H1 (cell line): ENCODE data around the gene NXPH2. TPM values are rescaled to one million over a fixed set of nuclear protein-coding genes. Genes with fewer than 3 reads are reported as not detected.

Experiments
- CTCF ChIA-PET: fragments of 300-600 bp; sonication (Branson Sonifier 250); formaldehyde crosslinking; loops from one replicate; lab custom pipeline; 2021; ENCODE audit not compliant: partially characterized antibody; lab: Charles Lee
- POLR2A ChIA-PET: fragments of 300-600 bp; sonication (Branson Sonifier 250); formaldehyde crosslinking; loops from one replicate; lab custom pipeline; 2021; ENCODE audit warnings: inconsistent platforms; ENCODE audit not compliant: partially characterized antibody; lab: Charles Lee
- DNase-seq, 2 experiments: peaks; one replicate each; pipeline versions ENCODE4 v3.0.0 to v3.0.0-alpha.2; 2010 to 2022; ENCODE audit warnings: low spot score in 2 of 2, low read depth in 1 of 2, mixed read lengths in 1 of 2
- FAIRE-seq: peaks from 2 replicates; lab custom pipeline; 2011; peaks lifted over from hg19 to GRCh38; lab: Jason Lieb, UNC
- H2AFZ ChIP-seq: 2 replicates; pipeline ENCODE4 v1.8.1; 2012; ENCODE audit warnings: low read length, inconsistent platforms
- H2AK5ac ChIP-seq: 2 replicates; pipeline ENCODE4 v1.6.1; 2013; ENCODE audit warnings: low read depth, low read length
- H2BK120ac ChIP-seq: replicated peaks from 2 replicates; pipeline ENCODE3; 2013; ENCODE audit warnings: low read depth, low read length, inconsistent platforms
- H2BK12ac ChIP-seq: 2 replicates; pipeline ENCODE4 v1.6.1; 2013; ENCODE audit warnings: low read depth, low read length
- H2BK15ac ChIP-seq: 2 replicates; pipeline ENCODE4 v1.6.1; 2013; ENCODE audit warnings: low read length
- H2BK20ac ChIP-seq: 2 replicates; pipeline ENCODE4 v1.6.1; 2013; ENCODE audit warnings: low read length
- H2BK5ac ChIP-seq: 2 replicates; pipeline ENCODE4 v1.6.1; 2013; ENCODE audit warnings: low read depth, low read length
- H3K14ac ChIP-seq: 2 replicates; pipeline ENCODE4 v1.6.1; 2013; ENCODE audit warnings: inconsistent platforms; ENCODE audit not compliant: insufficient read length
- H3K18ac ChIP-seq: 2 replicates; pipeline ENCODE4 v1.6.1; 2013; ENCODE audit warnings: low read length; ENCODE audit errors: extremely low read depth
- H3K23ac ChIP-seq: 2 replicates; pipeline ENCODE4 v1.6.1; 2013; ENCODE audit warnings: inconsistent platforms; ENCODE audit not compliant: insufficient read length
- H3K23me2 ChIP-seq: 2 replicates; pipeline ENCODE4 v1.6.1; 2013; ENCODE audit warnings: low read depth, low read length
- H3K27ac ChIP-seq: 2 replicates; pipeline ENCODE4 v1.6.1; 2011; ENCODE audit warnings: low read depth, low read length, inconsistent platforms
- H3K27me3 ChIP-seq, 4 experiments: replicated peaks in 1 of 4; 1 replicate in 1 of 4; 2 replicates in 3 of 4; pipeline versions ENCODE4 v1.6.1 to v1.8.1; 2011 to 2013; ENCODE audit warnings: low read length in 3 of 4, mild to moderate bottlenecking in 3 of 4, inconsistent platforms in 2 of 4, mixed read lengths in 2 of 4, moderate library complexity in 1 of 4; ENCODE audit not compliant: control insufficient read depth in 3 of 4, insufficient read depth in 3 of 4; ENCODE audit errors: extremely low read depth in 1 of 4
- H3K36me3 ChIP-seq, 4 experiments: 2 replicates each; pipeline versions ENCODE4 v1.6.1 to v1.8.1; 2011 to 2013; ENCODE audit warnings: mild to moderate bottlenecking in 4 of 4, low read length in 3 of 4, moderate library complexity in 2 of 4, control low read depth in 1 of 4, inconsistent platforms in 1 of 4; ENCODE audit not compliant: insufficient read depth in 4 of 4, control insufficient read depth in 2 of 4
- H3K4ac ChIP-seq: replicated peaks from 2 replicates; pipeline ENCODE3; 2013; ENCODE audit warnings: low read length, low read depth, mixed read lengths, inconsistent platforms; ENCODE audit not compliant: insufficient read length
- H3K4me1 ChIP-seq, 4 experiments: replicated peaks in 1 of 4; 1 replicate in 1 of 4; 2 replicates in 3 of 4; pipeline versions ENCODE4 v1.6.1 to v1.8.1; 2011 to 2013; ENCODE audit warnings: low read length in 3 of 4, inconsistent platforms in 2 of 4, mixed read lengths in 1 of 4; ENCODE audit not compliant: insufficient read depth in 4 of 4, control insufficient read depth in 3 of 4
- H3K4me2 ChIP-seq, 2 experiments: 2 replicates each; pipeline versions ENCODE4 v1.6.1 to v1.8.1; 2011 to 2013; ENCODE audit warnings: low read depth in 2 of 2, low read length in 2 of 2, control low read depth in 1 of 2, inconsistent platforms in 1 of 2, mild to moderate bottlenecking in 1 of 2; ENCODE audit not compliant: insufficient read depth in 1 of 2
- H3K4me3 ChIP-seq, 4 experiments: fragments of 200-600, 300-600 bp in 1 of 4; sonication (generic), shearing (Covaris generic), sonication (Bioruptor Twin) in 1 of 4; 2 replicates each; pipeline versions ENCODE4 v1.5.1 to v1.8.1; 2011 to 2016; ENCODE audit warnings: low read length in 4 of 4, low read depth in 3 of 4, control low read depth in 2 of 4, inconsistent platforms in 2 of 4, mild to moderate bottlenecking in 2 of 4, mixed read lengths in 1 of 4, moderate library complexity in 1 of 4; ENCODE audit not compliant: insufficient read depth in 2 of 4; ENCODE audit errors: extremely low read depth in 1 of 4
- H3K56ac ChIP-seq: replicated peaks from 2 replicates; pipeline ENCODE3; 2013; ENCODE audit warnings: low read depth, mild to moderate bottlenecking, mixed read lengths, low read length, inconsistent platforms; ENCODE audit not compliant: insufficient read length
- H3K79me1 ChIP-seq: 2 replicates; pipeline ENCODE4 v1.6.1; 2013; ENCODE audit warnings: low read depth, low read length, control low read depth
- H3K79me2 ChIP-seq, 2 experiments: 2 replicates each; pipeline versions ENCODE4 v1.6.1 to v1.8.1; 2012 to 2013; ENCODE audit warnings: low read length in 2 of 2, mild to moderate bottlenecking in 2 of 2, inconsistent platforms in 1 of 2; ENCODE audit not compliant: insufficient read depth in 2 of 2, control insufficient read depth in 1 of 2
- H3K9ac ChIP-seq, 4 experiments: replicated peaks in 1 of 4; 1 replicate in 1 of 4; 2 replicates in 3 of 4; pipeline versions ENCODE4 v1.6.1 to v1.8.1; 2011 to 2013; ENCODE audit warnings: low read depth in 3 of 4, low read length in 3 of 4, control low read depth in 2 of 4, mild to moderate bottlenecking in 2 of 4, moderate library complexity in 2 of 4, inconsistent platforms in 1 of 4; ENCODE audit errors: extremely low read depth in 1 of 4
- H3K9me3 ChIP-seq, 2 experiments: 2 replicates each; pipeline versions ENCODE4 v1.6.1 to v1.8.1; 2012 to 2013; ENCODE audit warnings: mild to moderate bottlenecking in 2 of 2, moderate library complexity in 2 of 2, control low read depth in 1 of 2, inconsistent platforms in 1 of 2, low read depth in 1 of 2, low read length in 1 of 2, mixed read lengths in 1 of 2; ENCODE audit not compliant: insufficient read depth in 2 of 2
- H4K20me1 ChIP-seq, 2 experiments: replicated peaks in 1 of 2; 2 replicates each; pipeline versions ENCODE3 to v1.8.1; 2011 to 2013; ENCODE audit warnings: inconsistent platforms in 2 of 2, low read length in 2 of 2, mild to moderate bottlenecking in 1 of 2; ENCODE audit not compliant: insufficient read depth in 2 of 2, control insufficient read depth in 1 of 2
- H4K5ac ChIP-seq: 2 replicates; pipeline ENCODE4 v1.6.1; 2013; ENCODE audit warnings: low read length, low read depth, mixed read lengths, inconsistent platforms; ENCODE audit not compliant: insufficient read length
- H4K8ac ChIP-seq: 2 replicates; pipeline ENCODE4 v1.8.0; 2013; ENCODE audit warnings: mild to moderate bottlenecking, moderate library complexity, low read length, inconsistent platforms; ENCODE audit not compliant: insufficient read depth; ENCODE audit errors: extremely low read depth
- H4K91ac ChIP-seq: replicated peaks from 2 replicates; pipeline ENCODE3; 2013; ENCODE audit warnings: low read length, mixed read lengths, inconsistent platforms; ENCODE audit not compliant: insufficient read length
- CHD2 ChIP-seq: IDR thresholded peaks from 2 replicates; pipeline ENCODE4 v1.6.1; 2012; ENCODE audit warnings: low read length, improper control_type of control experiment
- SIX5 ChIP-seq: IDR thresholded peaks from 2 replicates; pipeline ENCODE4 v1.6.1; 2011; ENCODE audit warnings: mild to moderate bottlenecking, low read depth, low read length
- SUZ12 ChIP-seq: fragments of 200-600 bp; sonication (generic); IDR thresholded peaks from 2 replicates; pipeline ENCODE4 v1.6.1; 2012; ENCODE audit warnings: mild to moderate bottlenecking, inconsistent platforms, low read length, moderate library complexity, mixed read lengths
- TBP ChIP-seq: IDR thresholded peaks from 2 replicates; pipeline ENCODE4 v1.6.1; 2011; ENCODE audit warnings: low read depth, low read length, improper control_type of control experiment
- YY1 ChIP-seq: IDR thresholded peaks from 2 replicates; pipeline ENCODE4 v1.6.1; 2011; ENCODE audit warnings: low read depth, mild to moderate bottlenecking, low read length
- WGBS, 2 experiments: shearing (Covaris generic) in 1 of 2; methylation state at CpG; one replicate each; pipeline versions ENCODE4 v1.1.6 to v1.1.7; 2013 to 2015; ENCODE audit warnings: low lambda C conversion rate in 2 of 2, mixed read lengths in 2 of 2, inconsistent platforms in 1 of 2, low coverage in 1 of 2, missing lambda C conversion rate in 1 of 2; ENCODE audit not compliant: insufficient replicate concordance in 2 of 2, insufficient coverage in 1 of 2, insufficient read length in 1 of 2; ENCODE audit errors: extremely low coverage in 1 of 2, missing lambda C conversion rate in 1 of 2; 5-methylcytosine and 5-hydroxymethylcytosine counted together
- polyA plus RNA-seq, 7 experiments: library from polyadenylated mRNA; depleted of rRNA in 3 of 7; stranded (reverse) in 5 of 7; unstranded in 2 of 7; fragments of >200 nt in 5 of 7; fragments of 200-250 nt in 2 of 7; gene quantifications; 1 replicate in 5 of 7; 2 replicates in 1 of 7; 4 replicates in 1 of 7; pipeline versions ENCODE4 v1.2.1 to v1.2.3, GENCODE V29; 2011 to 2013; ENCODE audit warnings: missing spikeins in 2 of 7, mixed read lengths in 2 of 7
- total RNA-seq: library from RNA; stranded (reverse); fragmentation: NEBNext Ultra II Directional; extraction: Animal tissue kit (Norgen Biotek cat#: 25700); gene quantifications from 2 replicates; pipeline ENCODE4 v1.2.1, GENCODE V29; 2021

Gene NXPH2
- total and polyA plus RNA-seq, 2 of the 8 experiments (the other 6 are each of a cell fraction or from before 2014, with no cell fraction given) = 1.9 to 6.9 TPM

GRCh38 chr2:138823666-138824065 lies 43.5 kb upstream of the NXPH2 start:
- no peak overlapping the region for H4K91ac ChIP-seq
- H3K27ac ChIP-seq = no peak overlapping the region
- no peak overlapping the region for H2AK5ac ChIP-seq
- H3K79me2 ChIP-seq = no peaks in the 10 kb centered on the region
- no peak for TF ChIP-seq SUZ12
- TF ChIP-seq SIX5 = no peak
- no peak for TF ChIP-seq YY1
- TF ChIP-seq TBP = no peak
- TF ChIP-seq CHD2 = no peak
- H4K8ac ChIP-seq = peak overlapping the region; percentile 4; the same call in 1 of the 2 replicates
- no peak overlapping the region for H2BK120ac ChIP-seq
- H3K36me3 ChIP-seq = no peaks in the 10 kb centered on the region
- ChIA-PET POLR2A (no interaction called here), CTCF (interaction anchor here (0.6 to 5.1 kb wide), 7 partner anchors 9 to 915 kb away, joined by 3 to 26 read pairs (median 3); no protein-coding TSS in a partner anchor)
- H4K20me1 ChIP-seq = no peaks in the 10 kb centered on the region
- no peaks in the 10 kb centered on the region for H3K79me1 ChIP-seq
- peak overlapping the region; percentile 70 for H2AFZ ChIP-seq
- no peak overlapping the region for H2BK15ac ChIP-seq
- no peak for DNase-seq
- H3K4me1 ChIP-seq = peaks cover 0 to 3% (median 0%) of the 10 kb centered on the region in 4 experiments; a peak in 2 of 7 replicates
- H3K23ac ChIP-seq = no peak overlapping the region
- no peaks in the 10 kb centered on the region; a peak in 1 of 4 replicates for H3K9me3 ChIP-seq
- no peak for FAIRE-seq
- H2BK20ac ChIP-seq = no peak overlapping the region
- no peak overlapping the region for H3K4ac ChIP-seq
- no peak overlapping the region for H3K4me3 ChIP-seq
- no peak overlapping the region for H4K5ac ChIP-seq
- WGBS, 2 experiments = 66% methylated on average over 2 of the region's 2 CpGs; no CpG with 5 or more reads in 1 of the 2 experiments
- H2BK12ac ChIP-seq = no peak overlapping the region
- H3K4me2 ChIP-seq = no peak overlapping the region
- no peaks in the 10 kb centered on the region for H3K27me3 ChIP-seq
- no peak overlapping the region for H3K56ac ChIP-seq
- H3K23me2 ChIP-seq = no peaks in the 10 kb centered on the region
- no peak overlapping the region for H3K18ac ChIP-seq
- no peak overlapping the region for H3K14ac ChIP-seq
- no peak overlapping the region for H2BK5ac ChIP-seq
- no peak overlapping the region for H3K9ac ChIP-seq
